Trophoblast cell (in vitro differentiated cells and primary cell): ENCODE measurements around the gene GDI1.

ENCODE experiments used
- DNase-seq, 2 donors: peaks; one replicate each; pipeline ENCODE4 v3.0.0-alpha.2; 2016
- H2AFZ ChIP-seq: 2 replicates; pipeline ENCODE4 v1.6.1; 2013; ENCODE audit warnings: low read length, moderate library complexity, mild to moderate bottlenecking; ENCODE audit not compliant: insufficient read depth, poor library complexity
- H2AK5ac ChIP-seq: 2 replicates; pipeline ENCODE4 v1.6.1; 2013; ENCODE audit warnings: mild to moderate bottlenecking, low read length
- H2BK120ac ChIP-seq: 2 replicates; pipeline ENCODE4 v1.6.1; 2013; ENCODE audit warnings: low read length, mild to moderate bottlenecking, moderate library complexity; ENCODE audit not compliant: insufficient read depth, poor library complexity
- H2BK12ac ChIP-seq: 2 replicates; pipeline ENCODE4 v1.6.1; 2013; ENCODE audit warnings: mild to moderate bottlenecking, low read length, moderate library complexity
- H2BK5ac ChIP-seq: 2 replicates; pipeline ENCODE4 v1.6.1; 2013; ENCODE audit warnings: low read length, low read depth, moderate library complexity, mild to moderate bottlenecking; ENCODE audit not compliant: poor library complexity
- H3K14ac ChIP-seq: 2 replicates; pipeline ENCODE4 v1.6.1; 2013; ENCODE audit warnings: mild to moderate bottlenecking, low read length
- H3K18ac ChIP-seq: 2 replicates; pipeline ENCODE4 v1.6.1; 2013; ENCODE audit warnings: mild to moderate bottlenecking, low read length
- H3K23ac ChIP-seq: 2 replicates; pipeline ENCODE4 v1.6.1; 2013; ENCODE audit warnings: low read length
- H3K27ac ChIP-seq: 2 replicates; pipeline ENCODE4 v1.5.1; 2013; ENCODE audit warnings: low read depth, mild to moderate bottlenecking, inconsistent platforms, low read length, moderate library complexity
- H3K27me3 ChIP-seq: 2 replicates; pipeline ENCODE4 v1.6.1; 2013; ENCODE audit warnings: inconsistent platforms, mild to moderate bottlenecking, low read length, moderate library complexity; ENCODE audit not compliant: insufficient read depth
- H3K36me3 ChIP-seq, 2 experiments: 1 replicate in 1 of 2; 2 replicates in 1 of 2; pipeline ENCODE4 v1.6.1; 2013; ENCODE audit warnings: low read length in 2 of 2, mild to moderate bottlenecking in 2 of 2, moderate library complexity in 1 of 2; ENCODE audit not compliant: insufficient read depth in 2 of 2, control insufficient read depth in 1 of 2
- H3K4ac ChIP-seq: 2 replicates; pipeline ENCODE4 v1.6.1; 2013; ENCODE audit warnings: low read depth, mild to moderate bottlenecking, low read length, moderate library complexity
- H3K4me1 ChIP-seq, 2 experiments: 1 replicate in 1 of 2; 2 replicates in 1 of 2; pipeline ENCODE4 v1.6.1; 2013; ENCODE audit warnings: low read length in 2 of 2, mild to moderate bottlenecking in 2 of 2, moderate library complexity in 1 of 2; ENCODE audit not compliant: insufficient read depth in 2 of 2, control insufficient read depth in 1 of 2
- H3K4me2 ChIP-seq: 2 replicates; pipeline ENCODE4 v1.6.1; 2013; ENCODE audit warnings: inconsistent platforms, mild to moderate bottlenecking, low read length, moderate library complexity
- H3K4me3 ChIP-seq: 2 replicates; pipeline ENCODE4 v1.5.1; 2013; ENCODE audit warnings: mild to moderate bottlenecking, low read depth, low read length, inconsistent platforms
- H3K79me1 ChIP-seq: one replicate; pipeline ENCODE4 v1.6.1; 2013; ENCODE audit warnings: low read length
- H3K79me2 ChIP-seq: 2 replicates; pipeline ENCODE4 v1.6.1; 2013; ENCODE audit warnings: low read length, mild to moderate bottlenecking; ENCODE audit not compliant: control insufficient read depth, insufficient read depth, poor library complexity
- H3K9ac ChIP-seq: 2 replicates; pipeline ENCODE4 v1.6.1; 2013; ENCODE audit warnings: mild to moderate bottlenecking, low read length
- H3K9me3 ChIP-seq: 2 replicates; pipeline ENCODE4 v1.6.1; 2013; ENCODE audit warnings: low read depth, mild to moderate bottlenecking, control low read depth, inconsistent platforms, low read length; ENCODE audit not compliant: insufficient read depth
- H4K12ac ChIP-seq: 2 replicates; pipeline ENCODE4 v1.6.1; 2013; ENCODE audit warnings: low read depth, mild to moderate bottlenecking, low read length, moderate library complexity
- H4K8ac ChIP-seq: 2 replicates; pipeline ENCODE4 v1.6.1; 2013; ENCODE audit warnings: low read depth, mild to moderate bottlenecking, low read length, moderate library complexity
- H4K91ac ChIP-seq: one replicate; pipeline ENCODE4 v1.6.1; 2013; ENCODE audit warnings: low read depth, mild to moderate bottlenecking, low read length, moderate library complexity
- WGBS: extraction: QIAGEN DNeasy Blood & Tissue Kit; methylation state at CpG from one replicate; pipeline ENCODE4 v1.1.7; 2013; ENCODE audit warnings: missing lambda C conversion rate; ENCODE audit not compliant: insufficient read length, insufficient coverage; ENCODE audit errors: extremely low coverage; 5-methylcytosine and 5-hydroxymethylcytosine counted together

GDI1 gene

DNA sequence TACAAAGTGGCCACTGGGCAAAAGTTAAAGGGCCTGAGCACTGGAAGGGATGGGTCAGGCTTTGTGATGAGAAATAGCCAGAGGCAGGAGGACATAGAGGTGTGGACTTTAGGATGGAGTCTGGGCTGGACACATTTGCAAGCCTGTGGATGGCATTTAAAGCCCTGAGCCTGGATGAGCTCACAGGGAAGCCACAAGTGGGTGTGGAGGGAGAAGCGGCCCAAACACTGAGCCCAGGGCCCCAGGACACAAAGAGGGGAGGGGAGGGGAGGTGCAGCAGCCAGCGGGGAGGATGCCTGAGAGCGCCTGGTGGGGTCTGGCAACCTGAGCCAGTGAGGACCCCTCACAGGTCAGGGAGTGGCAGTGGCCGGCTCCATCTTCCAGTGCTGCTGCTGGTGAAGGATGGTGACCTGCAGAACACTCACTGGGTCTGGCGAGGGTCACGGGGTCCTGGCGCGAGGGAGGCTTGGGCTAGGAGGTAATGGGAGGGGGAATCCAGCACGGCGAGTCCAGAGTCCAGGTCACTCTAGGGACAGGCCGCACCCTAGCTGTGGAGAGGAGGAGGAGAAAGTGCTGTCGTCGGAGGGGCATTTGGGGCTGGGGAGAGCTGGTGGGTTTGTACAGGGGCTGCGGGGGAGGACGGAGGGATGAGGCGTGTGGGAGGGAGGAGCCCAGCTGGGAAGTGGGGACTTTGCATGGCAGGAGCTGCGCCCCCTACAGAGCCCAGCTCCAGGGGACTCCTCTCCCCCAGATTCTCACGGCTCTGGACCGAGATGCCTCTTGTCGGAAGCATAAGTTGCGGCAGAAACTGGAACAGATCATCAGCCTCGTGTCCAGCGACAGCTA lies 35.1 kb downstream of the GDI1 start:
- Histone ChIP-seq H3K4me2 (no peak overlapping the region), H3K79me1 (no peaks in the 10 kb centered on the region), H3K23ac (no peak overlapping the region), H3K36me3 (peaks cover 67 to 70% of the 10 kb centered on the region in 2 experiments), H2BK12ac (no peak overlapping the region), H3K14ac (no peak overlapping the region), H4K12ac (no peak overlapping the region), H2BK5ac (no peak overlapping the region), H4K91ac (no peak overlapping the region), H2AFZ (no peak overlapping the region), H3K27me3 (no peaks in the 10 kb centered on the region), H2BK120ac (no peak overlapping the region), H3K9me3 (no peaks in the 10 kb centered on the region), H3K4me1 (no peaks in the 10 kb centered on the region), H4K8ac (no peak overlapping the region), H3K4me3 (no peak overlapping the region), H3K4ac (no peak overlapping the region), H3K79me2 (no peaks in the 10 kb centered on the region), H3K9ac (no peak overlapping the region), H2AK5ac (no peak overlapping the region), H3K27ac (no peak overlapping the region), H3K18ac (no peak overlapping the region)
- no CpG with 5 or more reads among the region's 23 CpGs for WGBS
- no peak for DNase-seq

- Histone ChIP-seq H2AK5ac (no peak overlapping the region), H3K27me3 (no peaks in the 10 kb centered on the region), H4K12ac (no peak overlapping the region), H3K4ac (no peak overlapping the region), H3K36me3 (peaks cover 59 to 62% of the 10 kb centered on the region in 2 experiments), H3K14ac (no peak overlapping the region), H3K4me3 (no peak overlapping the region), H2BK12ac (no peak overlapping the region), H2BK5ac (no peak overlapping the region), H3K4me1 (no peaks in the 10 kb centered on the region), H3K9ac (no peak overlapping the region), H3K27ac (no peak overlapping the region), H3K79me2 (no peaks in the 10 kb centered on the region), H3K18ac (no peak overlapping the region), H2BK120ac (no peak overlapping the region), H3K4me2 (no peak overlapping the region), H3K9me3 (no peaks in the 10 kb centered on the region), H2AFZ (no peak overlapping the region), H4K91ac (no peak overlapping the region), H4K8ac (no peak overlapping the region), H3K23ac (no peak overlapping the region), H3K79me1 (no peaks in the 10 kb centered on the region)
- no peak for DNase-seq
- no CpG with 5 or more reads among the region's 28 CpGs for WGBS
Observed at GRCh38 chrX:154472685-154473632, 36.0 kb downstream of the GDI1 start.

DNA sequence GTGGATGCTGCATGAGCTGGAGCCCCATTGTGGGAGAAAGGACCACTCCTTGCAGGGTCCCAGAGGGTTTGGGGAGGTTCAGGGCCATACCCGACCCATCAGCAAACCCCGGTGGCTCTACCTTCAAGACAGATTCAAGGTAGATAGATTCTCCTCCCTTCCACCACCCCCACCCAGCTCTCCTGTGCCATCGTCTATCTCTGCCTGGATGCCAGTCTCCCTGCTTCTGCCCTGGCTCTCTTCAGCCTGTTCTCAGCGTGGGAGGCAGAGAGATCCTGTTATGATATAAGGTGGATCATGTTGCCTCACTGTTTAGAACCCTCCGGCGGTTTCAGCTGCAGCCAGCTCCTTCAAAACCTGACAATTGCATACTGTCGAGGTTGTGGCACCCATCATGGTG lies 36.7 kb downstream of the GDI1 start:
- H3K23ac ChIP-seq: no peak overlapping the region
- H4K12ac ChIP-seq: no peak overlapping the region
- WGBS: no CpG with 5 or more reads among the region's 7 CpGs
- no peak for DNase-seq
- no peak overlapping the region for H2AK5ac ChIP-seq
- H3K36me3 ChIP-seq: peaks cover 52 to 54% of the 10 kb centered on the region in 2 experiments
- no peaks in the 10 kb centered on the region for H3K79me1 ChIP-seq
- no peak overlapping the region for H3K14ac ChIP-seq
- H2BK5ac ChIP-seq: no peak overlapping the region
- H4K91ac ChIP-seq: no peak overlapping the region
- no peaks in the 10 kb centered on the region for H3K79me2 ChIP-seq
- H2AFZ ChIP-seq: no peak overlapping the region
- H3K9ac ChIP-seq: no peak overlapping the region
- H3K27ac ChIP-seq: no peak overlapping the region
- no peak overlapping the region for H2BK120ac ChIP-seq
- H3K27me3 ChIP-seq: no peaks in the 10 kb centered on the region
- no peak overlapping the region for H4K8ac ChIP-seq
- no peak overlapping the region for H3K4me2 ChIP-seq
- H3K4ac ChIP-seq: no peak overlapping the region
- peaks cover 0 to 3% of the 10 kb centered on the region in 2 experiments for H3K4me1 ChIP-seq
- H3K4me3 ChIP-seq: no peak overlapping the region
- H3K18ac ChIP-seq: no peak overlapping the region
- H2BK12ac ChIP-seq: no peak overlapping the region
- no peaks in the 10 kb centered on the region for H3K9me3 ChIP-seq

GRCh38 chrX:154476821-154477220 lies 39.9 kb downstream of the GDI1 start:
- H4K8ac ChIP-seq: no peak overlapping the region
- H3K14ac ChIP-seq: no peak overlapping the region
- no peak overlapping the region for H2AK5ac ChIP-seq
- peaks cover 5% of the 10 kb centered on the region for H3K79me1 ChIP-seq
- no peak overlapping the region for H3K4ac ChIP-seq
- no peaks in the 10 kb centered on the region for H3K79me2 ChIP-seq
- H2BK5ac ChIP-seq: no peak overlapping the region
- no peak overlapping the region for H2BK12ac ChIP-seq
- no peak for DNase-seq
- H2AFZ ChIP-seq: no peak overlapping the region
- H3K9me3 ChIP-seq: no peaks in the 10 kb centered on the region
- H3K27me3 ChIP-seq: no peaks in the 10 kb centered on the region
- H3K4me1 ChIP-seq: peaks cover 5% of the 10 kb centered on the region in 2 experiments
- H3K4me2 ChIP-seq: no peak overlapping the region
- no peak overlapping the region for H3K9ac ChIP-seq
- no peak overlapping the region for H4K91ac ChIP-seq
- H3K4me3 ChIP-seq: no peak overlapping the region
- H3K36me3 ChIP-seq: peaks cover 20 to 23% of the 10 kb centered on the region in 2 experiments
- H2BK120ac ChIP-seq: no peak overlapping the region
- H3K23ac ChIP-seq: no peak overlapping the region
- WGBS: no CpG with 5 or more reads among the region's 8 CpGs
- H4K12ac ChIP-seq: no peak overlapping the region
- no peak overlapping the region for H3K27ac ChIP-seq
- no peak overlapping the region for H3K18ac ChIP-seq
